Stomach (tissue), 19 donors: ENCODE results near the gene ENTPD8. TPM values are rescaled to one million over a fixed set of nuclear protein-coding genes. Genes with fewer than 3 reads are reported as not detected.

ENCODE experiments used
- DNase-seq, 2 donors: peaks; one replicate each; pipeline versions ENCODE4 v3.0.0 to v3.0.0-alpha.2; 2013 to 2019
- H3K27ac ChIP-seq, 5 donors: fragments of 200-600 bp in 4 of 5; sonication (generic) in 4 of 5; one replicate each; pipeline ENCODE4 v1.5.1; 2013 to 2019; ENCODE audit warnings: mild to moderate bottlenecking in 1 of 5, moderate library complexity in 1 of 5
- H3K27me3 ChIP-seq, 3 donors: fragments of 200-600 bp; sonication (generic); one replicate each; pipeline ENCODE4 v1.5.1; 2017 to 2019; ENCODE audit warnings: mixed run types in 1 of 3
- H3K36me3 ChIP-seq, 4 donors: fragments of 200-600 bp; sonication (generic); 1 replicate in 3 of 4; 2 replicates in 1 of 4; pipeline ENCODE4 v1.5.1; 2016 to 2019
- H3K4me1 ChIP-seq, 4 donors: fragments of 200-600 bp; sonication (generic); one replicate each; pipeline ENCODE4 v1.5.1; 2016 to 2019
- H3K4me3 ChIP-seq, 4 donors: fragments of 200-600 bp; sonication (generic) in 3 of 4; one replicate each; pipeline ENCODE4 v1.5.1; 2016 to 2019; ENCODE audit warnings: mild to moderate bottlenecking in 1 of 4
- H3K9me3 ChIP-seq, 4 donors: fragments of 200-600 bp; sonication (generic); one replicate each; pipeline ENCODE4 v1.5.1; 2016 to 2019
- CTCF ChIP-seq, 7 experiments: fragments of 450-650 bp in 4 of 7; fragments of 200-600 bp in 3 of 7; sonication (generic) in 3 of 7; IDR thresholded peaks; one replicate each; pipeline ENCODE4 v1.5.1; 2016 to 2019; ENCODE audit warnings: antibody characterized with exemption in 7 of 7, control low read depth in 2 of 7, mild to moderate bottlenecking in 1 of 7
- EP300 ChIP-seq: sonication (generic); formaldehyde crosslinking; IDR thresholded peaks from one replicate; pipeline ENCODE4 v1.6.1; 2017; ENCODE audit warnings: antibody characterized with exemption
- POLR2A ChIP-seq, 4 donors: fragments of 450-650 bp; IDR thresholded peaks; one replicate each; pipeline ENCODE4 v1.6.1; 2016; ENCODE audit warnings: antibody characterized with exemption in 4 of 4, control low read depth in 2 of 4, mild to moderate bottlenecking in 1 of 4, moderate library complexity in 1 of 4
- POLR2AphosphoS5 ChIP-seq, 3 donors: sonication (generic); formaldehyde crosslinking; IDR thresholded peaks; one replicate each; pipeline ENCODE4 v1.6.1; 2016; ENCODE audit warnings: antibody characterized with exemption in 3 of 3
- WGBS, 5 donors: extraction: QIAGEN DNeasy Blood & Tissue Kit in 3 of 5; methylation state at CpG; one replicate each; pipeline versions ENCODE4 v1.1.5 to v1.1.7; 2013 to 2018; 5-methylcytosine and 5-hydroxymethylcytosine counted together
- intact Hi-C: fragments of 100-400 bp; cut with DNase I; formaldehyde crosslinking; loops from one replicate; pipeline ENCODE4 v1.15.1; 2023; ENCODE audit warnings: low total_unique reads
- long read RNA-seq, 10 donors: transcript quantifications; one replicate each; lab custom pipeline, GENCODE V29; 2026
- polyA plus RNA-seq, 3 donors: library from polyadenylated mRNA; stranded (reverse); fragments of 200-250 nt; gene quantifications; one replicate each; pipeline ENCODE4 v1.2.3, GENCODE V29; 2013
- total RNA-seq, 5 donors: library from RNA; depleted of rRNA; stranded (reverse); fragments of >200 nt; gene quantifications; one replicate each; pipeline versions ENCODE4 v1.1.0 to v1.2.3, GENCODE V29; 2014 to 2016
- donor health status: healthy with polysubstance abuse.
- donor health status: Bipolar disorder and iron deficiency.
- donor health status: healthy.

ENTPD8 gene
- 10 to 100 TPM in 2 of 5 donors, 1 to 10 TPM in 1, under 1 TPM in 2; 0.89 to 37.9 (median 5.9) TPM for total RNA-seq
- polyA plus RNA-seq: 10 to 100 TPM in 1 of 3 donors, 1 to 10 TPM in 2; 2.8 to 16.2 (median 7.6) TPM
- long read RNA-seq, donor 1: 0 reads
- long read RNA-seq, donor 2: 0 reads
- long read RNA-seq, donor 3: 0 reads
- long read RNA-seq, donor 4: 0 reads
- long read RNA-seq, donor 5: 0 reads
- long read RNA-seq, donor 6: 0 reads
- long read RNA-seq, donor 7: 0 reads
- long read RNA-seq, donor 8, partial matches to known transcripts: 9 of 9 reads
- long read RNA-seq, donor 8, other reads (novel, unspliced or antisense): 0 of 9 reads
- long read RNA-seq, donor 9: 0 reads
- long read RNA-seq, donor 10, partial matches to known transcripts: 8 of 9 reads
- long read RNA-seq, donor 10, other reads (novel, unspliced or antisense): 0 of 9 reads

GRCh38 chr9:137441289-137441934 is at the start of gene ENTPD8:
Gene ENTPD8, minus strand, starts transcription at chr9:137441357. Its CDS starts 3,072 bp downstream, at chr9:137438285.
- peaks cover 0 to 74% (median 3%) of the 10 kb centered on the region in 3 donors for H3K27me3 ChIP-seq
- intact Hi-C loops: no loop called here
- WGBS, 5 donors: 0 to 3% (median 1%) methylated on average over 4 to 62 of the region's 62 CpGs
- peak; percentile 82 to 90 for DNase-seq
- TF ChIP-seq POLR2AphosphoS5 (IDR thresholded peaks at IDR 0.05): peak in 1 of 3 donors; percentile 16
- TF ChIP-seq POLR2A (IDR thresholded peaks at IDR 0.05): no peak
- no peak for TF ChIP-seq EP300
- no peak for TF ChIP-seq CTCF (IDR thresholded peaks at IDR 0.05)
- peak within 1 kb of the TSS; percentile 41 to 60 (median 45) for H3K4me3 ChIP-seq
- no peaks in the 10 kb centered on the region for H3K36me3 ChIP-seq
- H3K4me1 ChIP-seq: peaks cover 29 to 55% (median 48%) of the 10 kb centered on the region in 4 donors
- H3K9me3 ChIP-seq: peaks cover 0 to 4% (median 0%) of the 10 kb centered on the region in 4 donors
- no peak within 1 kb of the TSS for H3K27ac ChIP-seq

GRCh38 chr9:137490532-137491186 is 49.5 kb upstream of the ENTPD8 start:
- Histone ChIP-seq H3K36me3 (peaks cover 0 to 38% (median 23%) of the 10 kb centered on the region in 4 donors), H3K9me3 (no peaks in the 10 kb centered on the region), H3K4me3 (no peak overlapping the region), H3K27ac (no peak overlapping the region), H3K4me1 (no peaks in the 10 kb centered on the region), H3K27me3 (no peaks in the 10 kb centered on the region)
- TF ChIP-seq POLR2A (IDR thresholded peaks at IDR 0.05) (no peak), POLR2AphosphoS5 (IDR thresholded peaks at IDR 0.05) (no peak), EP300 (no peak), CTCF (IDR thresholded peaks at IDR 0.05) (no peak)
- no peak for DNase-seq
- 90 to 93% (median 92%) methylated on average over 9 of the region's 9 CpGs for WGBS, 5 donors
- intact Hi-C loops: no loop called here

- 89 to 96% (median 93%) methylated on average over 6 of the region's 6 CpGs for WGBS, 5 donors
- H3K36me3 ChIP-seq: peaks cover 0 to 34% (median 20%) of the 10 kb centered on the region in 4 donors
- TF ChIP-seq CTCF (IDR thresholded peaks at IDR 0.05): no peak
These were observed 47.7 kb upstream of the ENTPD8 start for GRCh38 chr9:137488906-137489305.

GRCh38 chr9:137488327-137488653 is 47.1 kb upstream of the ENTPD8 start:
- H3K4me3 ChIP-seq: no peak overlapping the region
- no peak overlapping the region for H3K27ac ChIP-seq
- TF ChIP-seq POLR2A (IDR thresholded peaks at IDR 0.05) (no peak), CTCF (IDR thresholded peaks at IDR 0.05) (no peak), EP300 (no peak), POLR2AphosphoS5 (IDR thresholded peaks at IDR 0.05) (no peak)
- DNase-seq: peak in 1 of 2 donors; percentile 50
- intact Hi-C loops: no loop called here
- H3K36me3 ChIP-seq: peaks cover 0 to 34% (median 20%) of the 10 kb centered on the region in 4 donors
- 62 to 86% (median 83%) methylated on average over 6 of the region's 6 CpGs for WGBS, 5 donors
- no peaks in the 10 kb centered on the region for H3K27me3 ChIP-seq
- H3K9me3 ChIP-seq: no peaks in the 10 kb centered on the region
- no peaks in the 10 kb centered on the region for H3K4me1 ChIP-seq

More at GRCh38 chr9:137488906-137489305, 47.7 kb upstream of the ENTPD8 start:
- Histone ChIP-seq H3K27me3 (no peaks in the 10 kb centered on the region), H3K27ac (no peak overlapping the region), H3K4me3 (no peak overlapping the region), H3K9me3 (no peaks in the 10 kb centered on the region), H3K4me1 (no peaks in the 10 kb centered on the region)
- intact Hi-C loops: no loop called here
- no peak for DNase-seq
